ENCODE results near the gene PRKCB. TPM values are rescaled to one million over a fixed set of nuclear protein-coding genes. Genes with fewer than 3 reads are reported as not detected.

PRKCB gene
- total RNA-seq, 1 donor from 2014 or later: 0.38 TPM

- Mint-ChIP-seq H3K9me3 (no peaks in the 10 kb centered on the region), H3K27ac (no peak overlapping the region), H3K4me1 (no peaks in the 10 kb centered on the region), H3K36me3 (no peaks in the 10 kb centered on the region), H3K27me3 (ENCODE audit: low read depth) (peaks cover 29% of the 10 kb centered on the region), H3K4me3 (no peak overlapping the region)
- TF ChIP-seq CTCF (IDR thresholded peaks at IDR 0.05; ENCODE audit: unreplicated experiment): no peak
- DNase-seq (ENCODE audit: low spot score in 2 of 2, unreplicated experiment in 2 of 2): no peak
Measured at GRCh38 chr16:23874613-23875294, 39.0 kb downstream of the PRKCB start.

GRCh38 chr16:23876256-23876896 is 40.6 kb downstream of the PRKCB start:
- no peak for TF ChIP-seq CTCF (IDR thresholded peaks at IDR 0.05; ENCODE audit: unreplicated experiment)
- H3K27ac Mint-ChIP-seq: no peak overlapping the region
- H3K36me3 Mint-ChIP-seq: no peaks in the 10 kb centered on the region
- H3K9me3 Mint-ChIP-seq: no peaks in the 10 kb centered on the region
- DNase-seq (ENCODE audit: low spot score in 2 of 2, unreplicated experiment in 2 of 2): no peak
- H3K4me1 Mint-ChIP-seq: no peaks in the 10 kb centered on the region
- H3K27me3 Mint-ChIP-seq (ENCODE audit: low read depth): peaks cover 19% of the 10 kb centered on the region
- H3K4me3 Mint-ChIP-seq: no peak overlapping the region

- Mint-ChIP-seq H3K4me1 (no peaks in the 10 kb centered on the region), H3K27ac (no peak overlapping the region), H3K27me3 (ENCODE audit: low read depth) (peaks cover 14% of the 10 kb centered on the region), H3K9me3 (no peaks in the 10 kb centered on the region), H3K4me3 (no peak overlapping the region), H3K36me3 (no peaks in the 10 kb centered on the region)
- no peak for DNase-seq (ENCODE audit: low spot score in 2 of 2, unreplicated experiment in 2 of 2)
- no peak for TF ChIP-seq CTCF (IDR thresholded peaks at IDR 0.05; ENCODE audit: unreplicated experiment)
Measured at GRCh38 chr16:23877107-23878070, 41.6 kb downstream of the PRKCB start.

GRCh38 chr16:23879735-23880373 is 44.1 kb downstream of the PRKCB start:
- Mint-ChIP-seq H3K36me3 (no peaks in the 10 kb centered on the region), H3K4me1 (no peaks in the 10 kb centered on the region), H3K27ac (no peak overlapping the region), H3K4me3 (no peak overlapping the region), H3K9me3 (no peaks in the 10 kb centered on the region), H3K27me3 (ENCODE audit: low read depth) (peaks cover 29% of the 10 kb centered on the region)
- DNase-seq (ENCODE audit: low spot score in 2 of 2, unreplicated experiment in 2 of 2): no peak
- no peak for TF ChIP-seq CTCF (IDR thresholded peaks at IDR 0.05; ENCODE audit: unreplicated experiment)

GRCh38 chr16:23889189-23889588 is 53.4 kb downstream of the PRKCB start:
- H3K27me3 Mint-ChIP-seq (ENCODE audit: low read depth): peaks cover 45% of the 10 kb centered on the region
- H3K4me3 Mint-ChIP-seq: no peak overlapping the region
- H3K9me3 Mint-ChIP-seq: no peaks in the 10 kb centered on the region
- DNase-seq (ENCODE audit: low spot score in 2 of 2, unreplicated experiment in 2 of 2): no peak
- TF ChIP-seq CTCF (IDR thresholded peaks at IDR 0.05; ENCODE audit: unreplicated experiment): no peak
- no peaks in the 10 kb centered on the region for H3K4me1 Mint-ChIP-seq
- H3K36me3 Mint-ChIP-seq: no peaks in the 10 kb centered on the region
- no peak overlapping the region for H3K27ac Mint-ChIP-seq

All from mesothelial cell of epicardium (in vitro differentiated cells).